ENCODE measurements around the gene MFAP5.

- TF ChIP-seq, protein P1, sequence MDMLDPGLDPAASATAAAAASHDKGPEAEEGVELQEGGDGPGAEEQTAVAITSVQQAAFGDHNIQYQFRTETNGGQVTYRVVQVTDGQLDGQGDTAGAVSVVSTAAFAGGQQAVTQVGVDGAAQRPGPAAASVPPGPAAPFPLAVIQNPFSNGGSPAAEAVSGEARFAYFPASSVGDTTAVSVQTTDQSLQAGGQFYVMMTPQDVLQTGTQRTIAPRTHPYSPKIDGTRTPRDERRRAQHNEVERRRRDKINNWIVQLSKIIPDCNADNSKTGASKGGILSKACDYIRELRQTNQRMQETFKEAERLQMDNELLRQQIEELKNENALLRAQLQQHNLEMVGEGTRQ (IDR thresholded peaks at IDR 0.05; ENCODE audit: borderline replicate concordance, low read depth, low read length) = no peak
- TF ChIP-seq RCOR1 (IDR thresholded peaks at IDR 0.05; ENCODE audit: low read length) (no peak), POLR2AphosphoS5 (IDR thresholded peaks at IDR 0.05; ENCODE audit: low read depth, low read length) (no peak), PBX3 (IDR thresholded peaks at IDR 0.05) (no peak), EP300 (IDR thresholded peaks at IDR 0.05; ENCODE audit: borderline replicate concordance in 1 of 2, low read depth in 1 of 2, low read length in 1 of 2) (no peak), SIN3A (IDR thresholded peaks at IDR 0.05; ENCODE audit: borderline replicate concordance, low read depth, low read length) (no peak), EZH2phosphoT487 (IDR thresholded peaks at IDR 0.05; ENCODE audit: borderline replicate concordance, low read depth) (no peak), CHD2 (IDR thresholded peaks at IDR 0.05; ENCODE audit: low read length, partially characterized antibody) (no peak), GABPA (IDR thresholded peaks at IDR 0.05; ENCODE audit: low read depth) (no peak)
- TF ChIP-seq, protein P2, sequence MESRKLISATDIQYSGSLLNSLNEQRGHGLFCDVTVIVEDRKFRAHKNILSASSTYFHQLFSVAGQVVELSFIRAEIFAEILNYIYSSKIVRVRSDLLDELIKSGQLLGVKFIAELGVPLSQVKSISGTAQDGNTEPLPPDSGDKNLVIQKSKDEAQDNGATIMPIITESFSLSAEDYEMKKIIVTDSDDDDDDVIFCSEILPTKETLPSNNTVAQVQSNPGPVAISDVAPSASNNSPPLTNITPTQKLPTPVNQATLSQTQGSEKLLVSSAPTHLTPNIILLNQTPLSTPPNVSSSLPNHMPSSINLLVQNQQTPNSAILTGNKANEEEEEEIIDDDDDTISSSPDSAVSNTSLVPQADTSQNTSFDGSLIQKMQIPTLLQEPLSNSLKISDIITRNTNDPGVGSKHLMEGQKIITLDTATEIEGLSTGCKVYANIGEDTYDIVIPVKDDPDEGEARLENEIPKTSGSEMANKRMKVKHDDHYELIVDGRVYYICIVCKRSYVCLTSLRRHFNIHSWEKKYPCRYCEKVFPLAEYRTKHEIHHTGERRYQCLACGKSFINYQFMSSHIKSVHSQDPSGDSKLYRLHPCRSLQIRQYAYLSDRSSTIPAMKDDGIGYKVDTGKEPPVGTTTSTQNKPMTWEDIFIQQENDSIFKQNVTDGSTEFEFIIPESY (IDR thresholded peaks at IDR 0.05; ENCODE audit: borderline replicate concordance, low read depth) = no peak
- TF ChIP-seq, protein P3, sequence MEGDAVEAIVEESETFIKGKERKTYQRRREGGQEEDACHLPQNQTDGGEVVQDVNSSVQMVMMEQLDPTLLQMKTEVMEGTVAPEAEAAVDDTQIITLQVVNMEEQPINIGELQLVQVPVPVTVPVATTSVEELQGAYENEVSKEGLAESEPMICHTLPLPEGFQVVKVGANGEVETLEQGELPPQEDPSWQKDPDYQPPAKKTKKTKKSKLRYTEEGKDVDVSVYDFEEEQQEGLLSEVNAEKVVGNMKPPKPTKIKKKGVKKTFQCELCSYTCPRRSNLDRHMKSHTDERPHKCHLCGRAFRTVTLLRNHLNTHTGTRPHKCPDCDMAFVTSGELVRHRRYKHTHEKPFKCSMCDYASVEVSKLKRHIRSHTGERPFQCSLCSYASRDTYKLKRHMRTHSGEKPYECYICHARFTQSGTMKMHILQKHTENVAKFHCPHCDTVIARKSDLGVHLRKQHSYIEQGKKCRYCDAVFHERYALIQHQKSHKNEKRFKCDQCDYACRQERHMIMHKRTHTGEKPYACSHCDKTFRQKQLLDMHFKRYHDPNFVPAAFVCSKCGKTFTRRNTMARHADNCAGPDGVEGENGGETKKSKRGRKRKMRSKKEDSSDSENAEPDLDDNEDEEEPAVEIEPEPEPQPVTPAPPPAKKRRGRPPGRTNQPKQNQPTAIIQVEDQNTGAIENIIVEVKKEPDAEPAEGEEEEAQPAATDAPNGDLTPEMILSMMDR (IDR thresholded peaks at IDR 0.05) = no peak
- TF ChIP-seq, protein P4, sequence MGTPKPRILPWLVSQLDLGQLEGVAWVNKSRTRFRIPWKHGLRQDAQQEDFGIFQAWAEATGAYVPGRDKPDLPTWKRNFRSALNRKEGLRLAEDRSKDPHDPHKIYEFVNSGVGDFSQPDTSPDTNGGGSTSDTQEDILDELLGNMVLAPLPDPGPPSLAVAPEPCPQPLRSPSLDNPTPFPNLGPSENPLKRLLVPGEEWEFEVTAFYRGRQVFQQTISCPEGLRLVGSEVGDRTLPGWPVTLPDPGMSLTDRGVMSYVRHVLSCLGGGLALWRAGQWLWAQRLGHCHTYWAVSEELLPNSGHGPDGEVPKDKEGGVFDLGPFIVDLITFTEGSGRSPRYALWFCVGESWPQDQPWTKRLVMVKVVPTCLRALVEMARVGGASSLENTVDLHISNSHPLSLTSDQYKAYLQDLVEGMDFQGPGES (IDR thresholded peaks at IDR 0.05; ENCODE audit: low read depth, low read length) = no peak
Measured at GRCh38 chr12:8702159-8702558, 39.5 kb upstream of the MFAP5 start.
